ENCODE data around the gene TTLL12. TPM values are rescaled to one million over a fixed set of nuclear protein-coding genes. Genes with fewer than 3 reads are reported as not detected.

Gene TTLL12
- total RNA-seq, 1 donor from 2014 or later = 19.6 TPM

DNA sequence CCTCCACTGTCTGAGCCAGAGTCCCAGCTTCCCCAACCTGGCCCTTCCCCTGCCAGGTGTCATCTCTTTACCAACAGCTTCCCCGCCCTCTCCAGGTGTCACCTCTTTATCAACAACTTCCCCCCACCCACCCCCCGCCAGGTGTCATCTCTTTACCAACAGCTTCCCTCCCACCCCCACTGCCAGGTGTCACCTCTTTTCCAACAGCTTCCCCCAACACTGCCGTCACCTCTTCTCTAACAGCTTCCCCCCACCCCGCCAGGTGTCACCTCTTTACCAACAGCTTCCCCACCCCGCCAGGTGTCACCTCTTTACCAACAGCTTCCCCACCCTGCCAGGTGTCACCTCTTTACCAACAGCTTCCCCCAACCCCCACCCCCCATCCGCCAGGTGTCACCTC lies 29.8 kb upstream of the TTLL12 start:
- DNase-seq (ENCODE audit: low read depth in 2 of 2) = no peak

DNA sequence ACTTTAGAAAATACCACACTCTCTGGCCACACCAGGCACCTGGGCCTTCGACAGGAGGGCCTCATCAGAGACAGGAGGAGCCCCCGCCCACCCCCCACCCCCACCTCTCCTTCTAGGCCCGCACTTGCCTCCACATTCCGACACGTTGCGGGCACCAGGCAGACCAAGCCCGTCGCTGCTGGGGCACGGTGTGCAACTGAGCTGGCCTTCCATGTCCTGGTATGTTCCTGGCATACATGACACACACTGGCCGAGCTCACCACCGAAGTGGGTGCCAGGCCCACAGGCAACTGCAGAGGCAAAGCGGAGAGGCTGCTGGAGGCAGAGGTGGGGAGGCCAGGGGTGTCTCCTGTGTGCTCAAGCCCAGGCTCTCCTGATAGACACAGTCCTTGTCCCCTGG lies 27.0 kb upstream of the TTLL12 start:
- DNase-seq (ENCODE audit: low read depth in 2 of 2) = no peak

- no peak for DNase-seq (ENCODE audit: low read depth in 2 of 2)
Measured at GRCh38 chr22:43213051-43213450, 26.1 kb upstream of the TTLL12 start.

DNA sequence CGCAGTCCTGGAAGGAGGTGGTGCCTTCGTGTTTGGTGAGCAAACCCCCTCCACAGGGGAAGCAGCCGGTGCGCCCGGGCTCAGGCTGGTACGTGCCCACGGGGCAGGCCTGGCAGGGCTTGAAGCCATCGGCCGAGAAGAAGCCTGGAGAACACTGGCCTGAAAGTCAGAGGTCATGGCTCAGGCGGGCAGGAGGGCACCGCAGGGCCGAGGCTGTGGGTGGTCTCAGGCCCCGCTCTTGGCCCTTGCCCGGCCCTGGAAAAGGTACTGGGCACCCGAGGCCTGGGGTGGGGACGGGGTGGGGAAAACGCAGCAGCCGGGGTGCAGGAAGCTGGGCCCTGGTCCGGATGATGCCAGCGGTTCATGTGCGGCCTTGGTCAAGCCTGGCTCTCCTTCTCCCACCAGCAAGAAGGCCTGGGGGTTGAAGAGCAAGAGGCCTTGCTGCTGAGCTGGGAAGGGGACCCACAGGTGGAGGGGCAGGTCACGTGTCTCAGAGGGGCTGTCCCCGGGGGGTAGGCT lies 25.6 kb upstream of the TTLL12 start:
- no peak for DNase-seq (ENCODE audit: low read depth in 2 of 2)

DNA sequence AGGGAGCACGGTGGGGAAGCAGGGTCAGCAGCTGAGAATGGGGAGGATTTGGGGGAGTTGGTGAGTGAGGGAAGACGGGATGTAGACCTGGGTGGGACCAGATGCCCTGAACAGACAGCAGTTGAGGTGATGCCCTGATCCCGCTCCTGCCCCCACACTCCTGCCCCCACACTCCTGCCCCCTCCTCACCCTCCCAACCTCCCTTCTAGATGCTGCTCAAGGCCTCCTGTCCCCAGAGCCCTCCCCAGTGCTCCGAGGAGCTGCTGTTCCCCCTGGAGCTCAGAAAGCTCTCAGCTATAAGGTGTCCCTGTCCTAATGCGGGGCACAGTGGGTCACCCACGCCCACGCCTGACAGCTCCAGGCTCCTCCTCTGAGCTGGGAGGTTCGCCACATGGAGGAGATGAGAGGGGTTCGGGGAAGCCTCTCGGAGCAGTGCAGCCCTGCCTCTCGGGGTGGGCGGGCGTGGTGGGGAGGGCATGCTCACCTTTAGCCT lies 25.1 kb upstream of the TTLL12 start:
- DNase-seq (ENCODE audit: low read depth in 2 of 2) = no peak

DNA sequence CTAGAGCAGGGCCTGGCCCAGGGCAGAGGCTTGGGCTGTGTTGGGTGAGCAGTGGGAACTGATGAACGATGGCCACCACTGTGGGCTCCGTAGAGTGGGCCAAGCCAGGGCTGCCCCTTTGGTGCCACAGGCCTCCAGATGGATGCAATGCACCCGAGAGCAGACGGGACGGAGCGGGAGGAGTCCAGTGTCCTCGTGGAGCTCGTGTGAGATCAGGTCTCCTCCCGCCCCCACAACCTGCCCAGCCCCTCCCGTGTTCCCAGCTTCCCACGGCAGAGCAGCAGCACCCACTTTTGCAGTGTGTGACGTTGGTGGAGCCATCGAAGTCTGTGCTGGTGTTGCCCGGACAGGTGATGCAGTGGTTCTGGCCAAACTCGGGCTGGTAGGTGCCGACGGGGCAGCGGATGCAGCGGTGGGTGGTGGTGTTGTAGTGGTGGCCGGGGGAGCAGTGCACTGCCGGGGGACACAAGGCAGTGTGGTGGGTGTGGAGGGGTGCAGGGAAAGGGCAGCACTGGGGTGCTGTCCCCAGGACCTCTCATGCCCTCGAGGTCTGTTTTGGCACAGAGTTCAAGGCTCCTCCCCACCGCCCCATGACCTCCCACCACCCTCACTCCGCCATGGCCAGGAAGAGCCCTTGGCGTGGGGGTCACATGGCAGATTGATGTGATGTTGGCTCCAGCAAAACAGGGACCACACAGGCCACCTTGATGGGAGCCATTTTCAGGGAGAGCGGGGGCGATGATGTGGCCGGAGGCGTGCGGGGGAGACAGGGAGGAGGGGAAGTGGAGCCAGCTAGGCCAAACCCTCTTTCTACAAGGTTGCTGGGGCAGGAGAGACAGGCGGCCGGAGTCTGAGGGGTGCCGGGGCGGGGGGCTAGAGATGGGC lies 23.9 kb upstream of the TTLL12 start:
- no peak for DNase-seq (ENCODE audit: low read depth in 2 of 2)

- no peak for DNase-seq (ENCODE audit: low read depth in 2 of 2)
Measured at GRCh38 chr22:43209971-43210370, 23.0 kb upstream of the TTLL12 start.

GRCh38 chr22:43209523-43209890 lies 22.6 kb upstream of the TTLL12 start:
- no peak for DNase-seq (ENCODE audit: low read depth in 2 of 2)

DNA sequence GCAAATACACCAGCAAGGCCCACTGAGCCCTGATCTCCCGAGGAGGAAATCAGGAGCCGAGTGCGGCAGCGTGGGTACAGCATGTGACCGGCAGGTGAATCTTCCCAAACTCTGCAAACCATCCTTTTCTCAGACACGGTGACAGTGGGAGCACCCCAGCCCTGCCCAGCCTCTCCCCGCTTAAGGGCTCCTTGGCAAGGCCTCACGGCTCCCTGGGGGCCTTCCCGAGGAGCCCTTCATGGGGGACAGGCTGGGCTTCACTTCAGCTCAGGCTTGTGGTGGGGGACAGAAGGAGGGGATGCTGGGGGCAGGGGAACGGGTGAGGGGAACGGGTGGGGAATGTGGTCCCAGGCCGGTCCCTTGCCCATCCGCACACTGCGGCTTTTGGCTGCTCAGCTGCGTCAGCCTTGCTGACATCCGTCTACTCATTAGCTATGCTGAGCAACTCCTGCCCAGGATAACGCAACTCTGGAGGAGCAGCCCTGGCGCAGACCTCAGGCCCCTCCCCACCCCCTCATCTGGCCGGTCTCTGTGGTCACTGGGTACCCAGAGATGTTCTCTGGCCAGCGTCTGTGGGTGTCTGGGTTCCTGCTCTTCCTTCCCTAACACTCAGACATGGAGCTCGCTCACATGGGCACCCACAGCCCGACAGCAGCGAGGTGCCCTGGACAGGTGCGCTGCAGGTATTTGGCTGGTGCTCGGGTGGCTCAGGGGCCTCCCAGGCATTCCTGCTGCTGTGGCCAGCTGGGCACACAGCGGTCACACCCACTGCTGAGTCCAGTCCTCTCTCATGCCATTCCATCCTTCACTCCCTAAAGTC lies 22.0 kb upstream of the TTLL12 start:
- DNase-seq (ENCODE audit: low read depth in 2 of 2) = no peak

DNA sequence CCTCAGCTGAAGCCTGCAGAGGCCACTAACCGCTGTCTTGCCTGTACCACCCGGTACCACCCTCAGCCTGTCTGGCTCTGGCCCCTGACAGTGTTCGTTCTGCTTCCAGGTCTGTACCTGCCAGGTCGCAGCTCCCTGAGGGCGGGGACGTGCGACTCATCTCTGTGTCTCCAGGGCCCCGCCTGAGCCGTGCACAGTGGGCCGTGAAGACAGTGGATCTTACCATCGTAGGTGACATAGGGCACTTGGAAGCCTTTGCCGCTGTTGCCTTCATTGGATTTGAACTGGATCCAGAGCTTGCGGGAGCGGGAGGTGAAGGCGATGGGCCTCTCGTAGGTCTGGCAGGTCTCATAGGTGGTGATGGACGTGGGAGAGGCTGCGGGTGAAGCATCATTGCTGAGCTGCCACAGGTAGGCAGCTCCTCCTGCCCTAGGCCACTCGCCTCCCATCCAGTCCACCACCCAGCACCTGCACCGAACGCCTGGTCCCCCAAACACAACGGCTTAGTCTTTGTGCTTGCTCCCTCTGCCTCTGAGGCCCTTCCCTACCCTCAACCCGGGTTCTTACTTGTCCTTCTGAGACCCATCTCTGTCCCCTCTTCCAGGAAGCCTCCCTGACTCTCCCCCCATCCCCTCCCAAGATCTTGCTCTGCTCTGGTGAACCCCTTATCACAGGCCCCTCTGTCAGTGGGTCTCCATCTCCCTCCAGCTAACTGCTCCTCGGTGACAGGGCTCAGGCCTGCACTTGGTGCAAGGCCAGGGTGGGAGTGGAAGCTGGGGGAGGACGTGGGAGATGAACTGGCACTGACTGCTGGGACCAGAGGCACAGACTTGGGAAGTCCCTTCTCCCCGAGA lies 21.1 kb upstream of the TTLL12 start:
- no peak for DNase-seq (ENCODE audit: low read depth in 2 of 2)

DNA sequence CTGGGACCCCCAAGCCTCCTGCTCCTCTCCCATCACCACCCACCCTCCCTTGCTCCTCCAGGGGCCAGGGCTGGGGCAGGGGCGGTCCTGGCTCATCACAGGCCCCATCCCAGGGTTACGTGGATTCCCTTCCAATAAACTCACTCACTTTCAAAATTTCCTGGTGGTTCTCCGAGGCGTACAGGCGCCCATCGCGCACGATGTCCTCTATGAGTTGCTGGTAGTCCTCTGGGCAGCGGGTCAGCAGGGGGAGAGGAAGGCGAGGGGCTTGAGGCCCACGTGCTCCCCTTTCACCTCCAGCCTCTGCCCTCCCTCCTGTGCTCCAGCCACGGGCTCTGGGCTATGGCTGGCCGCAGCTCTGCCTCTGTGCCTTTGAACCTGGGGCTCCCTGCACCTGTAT lies 20.5 kb upstream of the TTLL12 start:
- no peak for DNase-seq (ENCODE audit: low read depth in 2 of 2)

GRCh38 chr22:43206509-43207161 lies 19.7 kb upstream of the TTLL12 start:
- no peak for DNase-seq (ENCODE audit: low read depth in 2 of 2)

DNA sequence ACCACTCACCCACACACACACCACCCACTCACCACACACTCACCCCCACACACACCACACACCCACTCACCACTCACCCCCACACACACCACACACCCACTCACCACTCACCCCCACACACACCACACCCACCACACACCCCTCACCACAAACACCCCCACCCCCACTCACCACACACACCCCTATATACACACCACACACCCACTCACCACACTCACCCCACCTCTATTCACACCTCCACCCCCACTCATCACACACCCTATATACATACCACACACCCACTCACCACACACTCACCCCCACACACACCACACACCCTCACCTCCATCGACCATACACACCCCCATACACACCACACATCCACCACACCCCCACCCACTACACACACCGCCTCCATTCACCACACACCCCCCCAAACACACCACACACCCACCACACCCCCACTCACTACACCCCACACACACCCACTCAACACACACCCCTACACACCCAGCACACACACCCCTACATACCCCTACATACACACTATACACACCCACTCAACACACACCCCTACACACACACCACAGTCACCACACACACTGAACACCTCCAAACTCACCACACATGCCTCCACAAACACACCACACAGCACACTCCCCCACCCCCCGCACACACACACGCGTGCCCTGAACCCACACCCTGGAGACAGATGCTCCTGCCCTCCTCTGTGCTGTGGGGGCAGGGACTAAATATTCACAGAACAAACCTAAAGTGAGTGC lies 19.0 kb upstream of the TTLL12 start:
- DNase-seq (ENCODE audit: low read depth in 2 of 2) = no peak

DNA sequence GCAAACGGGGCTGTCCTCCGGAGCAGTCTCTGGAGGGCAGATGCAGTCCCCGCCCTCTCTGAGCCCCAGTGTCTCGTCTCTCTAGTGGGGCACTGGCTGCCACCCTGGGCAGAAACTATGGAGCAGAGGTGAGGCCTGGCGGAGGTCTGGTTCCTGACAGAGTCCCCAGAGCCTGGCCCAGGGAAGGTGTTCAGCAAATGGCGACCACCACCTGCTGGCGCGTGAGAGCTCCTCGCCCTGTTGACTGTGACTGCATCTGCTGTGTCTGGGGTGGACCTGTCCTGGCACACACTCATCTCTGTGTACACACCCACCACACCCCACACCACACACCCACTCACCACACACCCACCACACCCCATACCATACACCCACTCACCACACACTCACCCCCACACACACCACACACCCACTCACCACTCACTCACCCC lies 18.3 kb upstream of the TTLL12 start:
- no peak for DNase-seq (ENCODE audit: low read depth in 2 of 2)

GRCh38 chr22:43203471-43203981 lies 16.6 kb upstream of the TTLL12 start:
- DNase-seq (ENCODE audit: low read depth in 2 of 2) = no peak

DNA sequence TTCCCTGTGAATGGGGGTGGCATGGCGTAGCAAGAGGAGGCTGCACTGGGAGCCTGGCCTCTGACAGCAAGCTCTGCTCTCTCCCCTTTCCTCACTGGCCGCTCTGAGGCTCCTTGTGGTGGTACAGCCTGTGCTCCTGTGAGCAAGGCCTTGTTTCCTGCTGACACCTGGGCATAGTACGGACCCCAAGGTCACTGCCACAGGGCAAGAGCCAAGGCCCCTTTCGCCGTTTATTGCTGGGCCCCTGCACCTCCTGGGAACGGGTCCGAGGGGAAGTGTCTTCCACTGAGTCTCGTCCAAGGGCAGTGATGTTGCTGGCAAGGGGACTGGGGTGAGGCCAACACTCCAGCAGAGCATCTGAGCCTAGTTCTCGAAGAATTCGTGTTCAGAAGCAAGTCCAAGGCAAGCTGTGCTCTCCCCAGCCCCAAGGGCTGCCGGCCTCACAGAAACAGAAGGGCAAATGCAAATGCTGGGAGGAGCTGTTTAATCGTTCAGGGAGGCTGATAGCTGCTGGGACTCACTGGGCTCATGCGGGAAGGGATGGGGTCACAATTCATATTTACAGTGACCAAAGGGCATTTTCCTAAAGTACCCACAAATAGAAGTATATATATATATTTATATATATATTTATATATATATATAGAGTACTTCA lies 15.9 kb upstream of the TTLL12 start:
- DNase-seq (ENCODE audit: low read depth in 2 of 2) = no peak

DNA sequence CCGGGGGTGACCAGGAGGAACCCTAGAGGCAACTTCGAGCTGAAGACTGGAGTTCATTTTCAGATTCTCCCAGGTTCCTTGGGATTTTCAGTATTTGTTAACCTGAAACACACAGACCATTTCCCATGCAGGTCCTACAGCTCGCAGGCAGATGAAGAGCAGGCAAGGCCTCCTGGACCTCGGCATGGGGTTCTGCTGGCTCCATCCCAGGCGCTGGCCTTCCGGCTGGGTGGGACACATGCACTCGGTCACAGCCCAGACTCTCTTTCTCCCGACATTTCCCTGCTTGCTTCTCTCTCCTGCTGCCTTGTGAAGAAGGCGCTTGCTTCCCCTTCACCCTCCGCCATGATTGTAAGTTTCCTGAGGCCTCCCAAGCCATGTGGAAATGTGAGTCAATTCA lies 15.4 kb upstream of the TTLL12 start:
- no peak for DNase-seq (ENCODE audit: low read depth in 2 of 2)

- no peak for DNase-seq (ENCODE audit: low read depth in 2 of 2)
Measured at GRCh38 chr22:43201486-43202219, 14.7 kb upstream of the TTLL12 start.

- no peak for DNase-seq (ENCODE audit: low read depth in 2 of 2)
Measured at GRCh38 chr22:43200555-43200954, 13.6 kb upstream of the TTLL12 start.

All from lung microvascular endothelial cell (primary cell).